ENCODE results near the gene ATG7. TPM values are rescaled to one million over a fixed set of nuclear protein-coding genes. Genes with fewer than 3 reads are reported as not detected.

ATG7 gene
- total and polyA plus RNA-seq, 10 of the 15 experiments (the other 5 are each of a cell fraction or from before 2014, with no cell fraction given) = 13.5 to 49.5 (median 26.4) TPM

- no TSS peak for BruUV-seq (replicated peaks)
- Histone ChIP-seq H3K9ac (ENCODE audit: control insufficient read depth, insufficient read depth, low read length) (no peak overlapping the region), H3K79me2 (ENCODE audit: control insufficient read depth, insufficient read depth, low read length) (no peaks in the 10 kb centered on the region), H3K36me3 (ENCODE audit: control insufficient read depth in 2 of 2, insufficient read depth in 2 of 2, low read length in 1 of 2) (peaks cover 0 to 6% of the 10 kb centered on the region in 2 experiments; a peak in 3 of 4 replicates), H3K9me3 (replicated peaks; ENCODE audit: control insufficient read depth, insufficient read depth, low read length) (no peaks in the 10 kb centered on the region), H4K20me1 (ENCODE audit: control insufficient read depth, insufficient read depth) (no peaks in the 10 kb centered on the region), H2AFZ (ENCODE audit: control insufficient read depth, low read depth, low read length) (no peak overlapping the region), H3K27ac (ENCODE audit: control insufficient read depth, insufficient read depth) (no peak overlapping the region), H3K4me1 (ENCODE audit: control insufficient read depth, insufficient read depth, low read length) (no peaks in the 10 kb centered on the region), H3K27me3 (replicated peaks in 1 of 2; ENCODE audit: control insufficient read depth in 2 of 2, insufficient read depth in 2 of 2, low read length in 1 of 2) (no peaks in the 10 kb centered on the region), H3K4me3 (no peak overlapping the region), H3K4me2 (ENCODE audit: control insufficient read depth, insufficient read depth) (no peak overlapping the region)
- intact Hi-C loops (cut with micrococcal nuclease; ENCODE audit: unreplicated experiment) (no loop called here), in situ Hi-C loops (cut with MboI) (no loop called here)
- no peak for ATAC-seq
- 48% methylated on average over 9 of the region's 9 CpGs for WGBS (ENCODE audit: insufficient coverage, insufficient replicate concordance, low lambda C conversion rate, missing lambda C conversion rate)
- ChIA-PET SMC1A (ENCODE audit: uncharacterized antibody, unreplicated experiment) (no interaction called here), CTCF (no interaction called here), POLR2A (no interaction called here), RAD21 (ENCODE audit: unreplicated experiment) (no interaction called here)
- no peak for DNase-seq (ENCODE audit: low read depth, low spot score)
- no peak for TF ChIP-seq EGR1 (IDR thresholded peaks at IDR 0.05; ENCODE audit: borderline replicate concordance in 1 of 2, low read depth in 2 of 2, low read length in 2 of 2)
- no peak for TF ChIP-seq MXI1 (IDR thresholded peaks at IDR 0.05; ENCODE audit: low read depth, low read length)
- TF ChIP-seq ZBTB11 (CRISPR knock-in tag; IDR thresholded peaks at IDR 0.05) = no peak
- no peak for TF ChIP-seq ZBED1 (IDR thresholded peaks at IDR 0.05; ENCODE audit: borderline replicate concordance)
- TF ChIP-seq ZNF687 (IDR thresholded peaks at IDR 0.05) = no peak
- no peak for TF ChIP-seq KDM1A (IDR thresholded peaks at IDR 0.05; ENCODE audit: borderline replicate concordance)
- TF ChIP-seq ZNF217 (IDR thresholded peaks at IDR 0.05) = no peak
- TF ChIP-seq IKZF1 (conservative IDR thresholded peaks at IDR 0.05) = no peak
- TF ChIP-seq JUND (IDR thresholded peaks at IDR 0.05; ENCODE audit: low read depth, low read length) = no peak
- TF ChIP-seq MTA2 (IDR thresholded peaks at IDR 0.05; ENCODE audit: low read depth) = no peak
- TF ChIP-seq WRNIP1 (IDR thresholded peaks at IDR 0.05; ENCODE audit: borderline replicate concordance, low read depth, low read length) = no peak
- no peak for FAIRE-seq
These were observed 277.5 kb downstream of the ATG7 start for GRCh38 chr3:11549580-11550140.
